HCT116 (cell line): ENCODE data around the gene RHOXF2. TPM values are rescaled to one million over a fixed set of nuclear protein-coding genes. Genes with fewer than 3 reads are reported as not detected.

Source experiments
- ATAC-seq: fragments of 200-7000 bp; cut with Tn5 transposase; 2 replicates; pipeline ENCODE4 v1.9.1; 2020; ENCODE audit warnings: mild to moderate bottlenecking, moderate library complexity
- BruUV-seq: library from RNA; stranded (reverse); fragments of 400-500 nt; replicated peaks from 2 replicates; lab custom pipeline; 2021; lab: Mats Ljungman, UMichigan
- CTCF ChIA-PET: fragments of 300-600 bp; sonication (Branson Sonifier 250); formaldehyde crosslinking; loops from one replicate; lab custom pipeline; 2021; ENCODE audit warnings: antibody characterized with exemption; lab: Charles Lee
- POLR2A ChIA-PET: fragments of 300-600, 350-600 bp; sonication (Branson Sonifier 250); formaldehyde crosslinking; loops from one replicate; lab custom pipeline; 2021; ENCODE audit warnings: antibody characterized with exemption; lab: Charles Lee
- RAD21 ChIA-PET, 2 experiments: fragments of 300-600 bp; sonication (Branson Sonifier 250); formaldehyde crosslinking; loops; one replicate each; lab custom pipeline; 2023; ENCODE audit warnings: low total read pairs in 2 of 2; ENCODE audit not compliant: uncharacterized antibody in 2 of 2, unreplicated experiment in 2 of 2, low non-redundant PET in 1 of 2; lab: Charles Lee
- DNase-seq: peaks from one replicate; pipeline ENCODE4 v3.0.0-alpha.2; 2010; ENCODE audit warnings: low read depth, low spot score
- H2AFZ ChIP-seq: fragments of 200-600 bp; shearing (Covaris generic), sonication (generic); 2 replicates; pipeline ENCODE4 v1.6.1; 2017; ENCODE audit warnings: low read depth, mixed run types, mixed read lengths, antibody characterized with exemption, low read length; ENCODE audit not compliant: poor library complexity, severe bottlenecking
- H3K27ac ChIP-seq: 2 replicates; pipeline ENCODE4 v1.5.1; 2012; ENCODE audit warnings: low read depth, low read length
- H3K27me3 ChIP-seq: fragments of 200-600 bp; sonication (generic); 2 replicates; pipeline ENCODE4 v1.6.1; 2016; ENCODE audit warnings: mixed run types, low read length, mixed read lengths; ENCODE audit not compliant: insufficient read depth
- H3K36me3 ChIP-seq, 2 experiments: fragments of 200-500 bp in 1 of 2; fragments of 200-600 bp in 1 of 2; sonication (Bioruptor generic) in 1 of 2; sonication (generic) in 1 of 2; 2 replicates each; pipeline versions ENCODE4 v1.5.1 to v1.6.1; 2014 to 2016; ENCODE audit warnings: low read length in 2 of 2, inconsistent platforms in 1 of 2, mixed read lengths in 1 of 2, mixed run types in 1 of 2; ENCODE audit not compliant: insufficient read depth in 2 of 2, control insufficient read depth in 1 of 2
- H3K4me1 ChIP-seq, 2 experiments: fragments of 200-600 bp in 1 of 2; sonication (generic) in 1 of 2; 2 replicates each; pipeline versions ENCODE4 v1.5.1 to v1.6.1; 2012 to 2017; ENCODE audit warnings: low read length in 2 of 2, inconsistent platforms in 1 of 2, mild to moderate bottlenecking in 1 of 2, mixed read lengths in 1 of 2, mixed run types in 1 of 2, moderate library complexity in 1 of 2; ENCODE audit not compliant: insufficient read depth in 2 of 2, control insufficient read depth in 1 of 2
- H3K4me2 ChIP-seq: fragments of 200-600 bp; sonication (generic); 2 replicates; pipeline ENCODE4 v1.6.1; 2017; ENCODE audit warnings: mixed run types, low read length, mixed read lengths
- H3K4me3 ChIP-seq, 2 experiments: fragments of 200-600 bp in 1 of 2; sonication (generic) in 1 of 2; replicated peaks in 1 of 2; 2 replicates each; pipeline ENCODE4 v1.5.1; 2011 to 2016; ENCODE audit warnings: low read length in 2 of 2, control low read depth in 1 of 2, low read depth in 1 of 2, mild to moderate bottlenecking in 1 of 2, mixed read lengths in 1 of 2, mixed run types in 1 of 2
- H3K79me2 ChIP-seq: fragments of 200-600 bp; sonication (generic); 2 replicates; pipeline ENCODE4 v1.6.1; 2017; ENCODE audit warnings: mild to moderate bottlenecking, mixed run types, low read length, moderate library complexity, mixed read lengths; ENCODE audit not compliant: insufficient read depth
- H3K9ac ChIP-seq: fragments of 200-600 bp; sonication (generic); 2 replicates; pipeline ENCODE4 v1.6.1; 2016; ENCODE audit warnings: low read length, mixed read lengths
- H3K9me2 ChIP-seq: fragments of 200-600 bp; sonication (generic), shearing (Covaris generic); 2 replicates; pipeline ENCODE4 v1.6.1; 2017; ENCODE audit warnings: mixed run types, mild to moderate bottlenecking, moderate library complexity; ENCODE audit not compliant: insufficient read depth
- H3K9me3 ChIP-seq, 2 experiments: fragments of 200-500 bp in 1 of 2; fragments of 200-600 bp in 1 of 2; sonication (Bioruptor generic) in 1 of 2; sonication (generic) in 1 of 2; 2 replicates each; pipeline ENCODE4 v1.6.1; 2014 to 2017; ENCODE audit warnings: low read length in 2 of 2, mixed read lengths in 2 of 2, inconsistent platforms in 1 of 2, low read depth in 1 of 2, mild to moderate bottlenecking in 1 of 2, mixed run types in 1 of 2, moderate library complexity in 1 of 2; ENCODE audit not compliant: control insufficient read depth in 1 of 2, insufficient read depth in 1 of 2
- H4K20me1 ChIP-seq: fragments of 200-600 bp; sonication (generic), shearing (Covaris generic); 2 replicates; pipeline ENCODE4 v1.6.1; 2017; ENCODE audit warnings: mixed run types, mild to moderate bottlenecking, moderate library complexity; ENCODE audit not compliant: insufficient read depth
- CBX3 ChIP-seq: IDR thresholded peaks from 2 replicates; pipeline ENCODE4 v1.6.1; 2012; ENCODE audit warnings: low read depth
- CEBPB ChIP-seq: IDR thresholded peaks from 2 replicates; pipeline ENCODE4 v1.6.1; 2012; ENCODE audit warnings: low read depth
- CTCF ChIP-seq, 3 experiments: fragments of 200-600 bp in 1 of 3; sonication (generic) in 1 of 3; IDR thresholded peaks in 2 of 3; conservative IDR thresholded peaks in 1 of 3; 2 replicates each; pipeline ENCODE4 v1.5.1; 2012 to 2017; ENCODE audit warnings: low read depth in 2 of 3, low read length in 2 of 3, antibody characterized with exemption in 1 of 3, borderline replicate concordance in 1 of 3, control low read depth in 1 of 3, mild to moderate bottlenecking in 1 of 3, mixed read lengths in 1 of 3, mixed run types in 1 of 3, moderate library complexity in 1 of 3; ENCODE audit not compliant: insufficient read depth in 1 of 3
- ELF1 ChIP-seq: IDR thresholded peaks from 2 replicates; pipeline ENCODE4 v1.6.1; 2012; ENCODE audit warnings: low read depth, borderline replicate concordance
- EZH2 ChIP-seq: fragments of 200-600 bp; sonication (generic); IDR thresholded peaks from 2 replicates; pipeline ENCODE4 v1.6.1; 2017; ENCODE audit warnings: antibody characterized with exemption, mixed run types
- EZH2phosphoT487 ChIP-seq: fragments of 200-600 bp; IDR thresholded peaks from 2 replicates; pipeline ENCODE4 v1.6.1; 2018; ENCODE audit warnings: antibody characterized with exemption, borderline replicate concordance
- FOSL1 ChIP-seq: IDR thresholded peaks from 2 replicates; pipeline ENCODE4 v1.6.1; 2012; ENCODE audit warnings: low read depth
- POLR2A ChIP-seq: IDR thresholded peaks from 2 replicates; pipeline ENCODE4 v1.7.0; 2011; ENCODE audit warnings: borderline replicate concordance; ENCODE audit not compliant: insufficient read depth, insufficient read length; ENCODE audit errors: extremely low read depth
- RAD21 ChIP-seq: IDR thresholded peaks from 2 replicates; pipeline ENCODE4 v1.6.1; 2012; ENCODE audit warnings: low read depth, mild to moderate bottlenecking
- SIN3A ChIP-seq: IDR thresholded peaks from 2 replicates; pipeline ENCODE4 v1.6.1; 2012; ENCODE audit warnings: low read depth
- SP1 ChIP-seq: IDR thresholded peaks from 2 replicates; pipeline ENCODE4 v1.6.1; 2012; ENCODE audit warnings: low read depth
- SRF ChIP-seq: IDR thresholded peaks from 2 replicates; pipeline ENCODE4 v1.6.1; 2012; ENCODE audit warnings: low read depth
- TCF7L2 ChIP-seq: IDR thresholded peaks from 2 replicates; pipeline ENCODE4 v1.7.0; 2011; ENCODE audit warnings: borderline replicate concordance, inconsistent platforms; ENCODE audit not compliant: insufficient read depth, insufficient read length; ENCODE audit errors: extremely low read depth
- YY1 ChIP-seq: IDR thresholded peaks from 2 replicates; pipeline ENCODE4 v1.6.1; 2011; ENCODE audit warnings: low read length, low read depth, moderate library complexity, mild to moderate bottlenecking; ENCODE audit not compliant: insufficient replicate concordance; ENCODE audit errors: extremely low read depth
- ZFX ChIP-seq: fragments of 450-650 bp; IDR thresholded peaks from 2 replicates; pipeline ENCODE4 v1.6.1; 2017
- ZNF274 ChIP-seq: fragments of 200-500 bp; sonication (Bioruptor generic); IDR thresholded peaks from 2 replicates; pipeline ENCODE4 v1.6.1; 2014; ENCODE audit warnings: mild to moderate bottlenecking, low read depth, low read length, inconsistent platforms
- intact Hi-C: fragments of 100-400 bp; cut with micrococcal nuclease; formaldehyde crosslinking; loops from 2 replicates; pipeline ENCODE4 v1.10.0; 2022
- total RNA-seq: library from RNA; stranded (reverse); gene quantifications from one replicate; pipeline ENCODE4 v1.2.1, GENCODE V29; 2021; ENCODE audit not compliant: unreplicated experiment
- TF ChIP-seq, protein P1 (sequence below): IDR thresholded peaks from 2 replicates; pipeline ENCODE4 v1.6.1; 2011; ENCODE audit warnings: mild to moderate bottlenecking, low read length, moderate library complexity; ENCODE audit not compliant: insufficient replicate concordance; ENCODE audit errors: extremely low read depth
- TF ChIP-seq, protein P2 (sequence below): IDR thresholded peaks from 2 replicates; pipeline ENCODE4 v1.6.1; 2012; ENCODE audit warnings: low read depth
- TF ChIP-seq, protein P3 (sequence below): IDR thresholded peaks from 2 replicates; pipeline ENCODE4 v1.6.1; 2012
- TF ChIP-seq, protein P4 (sequence below): IDR thresholded peaks from 2 replicates; pipeline ENCODE4 v1.6.1; 2012

RHOXF2 gene
- total RNA-seq, 1 experiment from 2014 or later = 0.12 TPM

DNA sequence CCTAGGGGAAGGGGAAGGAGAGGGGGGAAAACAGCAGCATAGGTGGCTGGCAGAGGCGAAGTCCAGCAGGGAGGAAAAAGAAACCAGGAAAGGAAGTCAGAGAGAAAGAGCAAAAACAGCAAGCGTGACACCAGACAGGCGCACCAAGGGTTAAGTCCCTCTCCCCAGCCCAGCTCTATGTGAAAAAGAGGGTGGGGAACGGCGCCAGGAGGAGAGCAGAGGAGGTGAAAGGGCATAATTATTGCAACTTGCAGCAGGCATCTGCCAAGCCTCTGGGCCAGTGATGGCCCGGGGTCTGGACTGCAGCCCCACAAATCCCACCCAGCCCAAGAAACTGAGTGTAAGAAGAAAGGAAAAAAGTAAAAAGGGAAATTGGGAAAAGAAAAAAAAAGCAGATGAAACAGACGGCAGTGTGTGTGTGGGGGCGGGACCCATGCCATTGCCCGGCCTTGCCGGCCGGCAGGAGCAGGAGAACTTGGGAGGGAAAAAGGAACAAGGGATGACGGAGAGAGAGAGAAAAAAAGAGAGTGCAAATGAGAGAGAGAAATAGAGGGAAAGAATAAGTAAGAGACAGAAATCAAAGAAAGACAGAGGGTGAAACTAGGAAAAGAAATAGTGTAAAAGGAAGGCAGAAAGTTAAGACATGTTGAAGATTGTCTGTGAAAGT lies 14.1 kb upstream of the RHOXF2 start:
- ChIA-PET POLR2A (no interaction called here), RAD21 (no interaction called here), CTCF (no interaction called here)
- intact Hi-C loops = no loop called here
- Histone ChIP-seq H3K79me2 (no peaks in the 10 kb centered on the region), H4K20me1 (no peaks in the 10 kb centered on the region), H2AFZ (no peak overlapping the region), H3K4me1 (peaks cover 4 to 6% of the 10 kb centered on the region in 2 experiments; a peak in 3 of 4 replicates), H3K4me2 (peak overlapping the region; percentile 42), H3K9me2 (no peaks in the 10 kb centered on the region), H3K27ac (no peak overlapping the region), H3K9ac (no peak overlapping the region), H3K9me3 (no peaks in the 10 kb centered on the region), H3K27me3 (no peaks in the 10 kb centered on the region), H3K36me3 (no peaks in the 10 kb centered on the region), H3K4me3 (no peak overlapping the region)
- TF ChIP-seq CEBPB = no peak
- no peak for TF ChIP-seq CTCF (IDR thresholded peaks at IDR 0.05 in 2 of 3, conservative IDR thresholded peaks at IDR 0.05 in 1 of 3; ENCODE audit: borderline replicate concordance in 1 of 3, insufficient read depth in 1 of 3, low read depth in 2 of 3, low read length in 2 of 3)
- no peak for TF ChIP-seq EZH2phosphoT487
- no peak for TF ChIP-seq SRF
- no peak for TF ChIP-seq POLR2A
- TF ChIP-seq, protein P1, sequence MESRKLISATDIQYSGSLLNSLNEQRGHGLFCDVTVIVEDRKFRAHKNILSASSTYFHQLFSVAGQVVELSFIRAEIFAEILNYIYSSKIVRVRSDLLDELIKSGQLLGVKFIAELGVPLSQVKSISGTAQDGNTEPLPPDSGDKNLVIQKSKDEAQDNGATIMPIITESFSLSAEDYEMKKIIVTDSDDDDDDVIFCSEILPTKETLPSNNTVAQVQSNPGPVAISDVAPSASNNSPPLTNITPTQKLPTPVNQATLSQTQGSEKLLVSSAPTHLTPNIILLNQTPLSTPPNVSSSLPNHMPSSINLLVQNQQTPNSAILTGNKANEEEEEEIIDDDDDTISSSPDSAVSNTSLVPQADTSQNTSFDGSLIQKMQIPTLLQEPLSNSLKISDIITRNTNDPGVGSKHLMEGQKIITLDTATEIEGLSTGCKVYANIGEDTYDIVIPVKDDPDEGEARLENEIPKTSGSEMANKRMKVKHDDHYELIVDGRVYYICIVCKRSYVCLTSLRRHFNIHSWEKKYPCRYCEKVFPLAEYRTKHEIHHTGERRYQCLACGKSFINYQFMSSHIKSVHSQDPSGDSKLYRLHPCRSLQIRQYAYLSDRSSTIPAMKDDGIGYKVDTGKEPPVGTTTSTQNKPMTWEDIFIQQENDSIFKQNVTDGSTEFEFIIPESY = no peak
- no peak for TF ChIP-seq FOSL1
- TF ChIP-seq RAD21 = no peak
- TF ChIP-seq, protein P2, sequence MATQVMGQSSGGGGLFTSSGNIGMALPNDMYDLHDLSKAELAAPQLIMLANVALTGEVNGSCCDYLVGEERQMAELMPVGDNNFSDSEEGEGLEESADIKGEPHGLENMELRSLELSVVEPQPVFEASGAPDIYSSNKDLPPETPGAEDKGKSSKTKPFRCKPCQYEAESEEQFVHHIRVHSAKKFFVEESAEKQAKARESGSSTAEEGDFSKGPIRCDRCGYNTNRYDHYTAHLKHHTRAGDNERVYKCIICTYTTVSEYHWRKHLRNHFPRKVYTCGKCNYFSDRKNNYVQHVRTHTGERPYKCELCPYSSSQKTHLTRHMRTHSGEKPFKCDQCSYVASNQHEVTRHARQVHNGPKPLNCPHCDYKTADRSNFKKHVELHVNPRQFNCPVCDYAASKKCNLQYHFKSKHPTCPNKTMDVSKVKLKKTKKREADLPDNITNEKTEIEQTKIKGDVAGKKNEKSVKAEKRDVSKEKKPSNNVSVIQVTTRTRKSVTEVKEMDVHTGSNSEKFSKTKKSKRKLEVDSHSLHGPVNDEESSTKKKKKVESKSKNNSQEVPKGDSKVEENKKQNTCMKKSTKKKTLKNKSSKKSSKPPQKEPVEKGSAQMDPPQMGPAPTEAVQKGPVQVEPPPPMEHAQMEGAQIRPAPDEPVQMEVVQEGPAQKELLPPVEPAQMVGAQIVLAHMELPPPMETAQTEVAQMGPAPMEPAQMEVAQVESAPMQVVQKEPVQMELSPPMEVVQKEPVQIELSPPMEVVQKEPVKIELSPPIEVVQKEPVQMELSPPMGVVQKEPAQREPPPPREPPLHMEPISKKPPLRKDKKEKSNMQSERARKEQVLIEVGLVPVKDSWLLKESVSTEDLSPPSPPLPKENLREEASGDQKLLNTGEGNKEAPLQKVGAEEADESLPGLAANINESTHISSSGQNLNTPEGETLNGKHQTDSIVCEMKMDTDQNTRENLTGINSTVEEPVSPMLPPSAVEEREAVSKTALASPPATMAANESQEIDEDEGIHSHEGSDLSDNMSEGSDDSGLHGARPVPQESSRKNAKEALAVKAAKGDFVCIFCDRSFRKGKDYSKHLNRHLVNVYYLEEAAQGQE = no peak
- no peak for TF ChIP-seq YY1
- TF ChIP-seq, protein P3, sequence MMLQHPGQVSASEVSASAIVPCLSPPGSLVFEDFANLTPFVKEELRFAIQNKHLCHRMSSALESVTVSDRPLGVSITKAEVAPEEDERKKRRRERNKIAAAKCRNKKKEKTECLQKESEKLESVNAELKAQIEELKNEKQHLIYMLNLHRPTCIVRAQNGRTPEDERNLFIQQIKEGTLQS = no peak
- no peak for TF ChIP-seq ZFX
- TF ChIP-seq CBX3 = no peak
- TF ChIP-seq, protein P4, sequence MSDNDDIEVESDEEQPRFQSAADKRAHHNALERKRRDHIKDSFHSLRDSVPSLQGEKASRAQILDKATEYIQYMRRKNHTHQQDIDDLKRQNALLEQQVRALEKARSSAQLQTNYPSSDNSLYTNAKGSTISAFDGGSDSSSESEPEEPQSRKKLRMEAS = no peak
- no peak for TF ChIP-seq ELF1
- TF ChIP-seq EZH2 = no peak
- no peak for TF ChIP-seq SIN3A
- TF ChIP-seq SP1 = no peak
- TF ChIP-seq ZNF274 = no peak
- TF ChIP-seq TCF7L2 = no peak
- no peak for DNase-seq
- ATAC-seq = peak; percentile 55; the same call in 1 of the 2 replicates
- BruUV-seq = no TSS peak
